RWPE1 (cell line): ENCODE data around the gene AP1AR.
"Not testable (repeated sequence)": the region's sequence is repeated elsewhere in the genome, so short reads cannot be mapped to it uniquely, and the experiment has no call there.

Experiments used
- CTCF ChIA-PET: fragments of 350-600 bp; sonication (Branson Sonifier 250); formaldehyde crosslinking; extraction: SDS; loops from one replicate; lab custom pipeline; 2021; lab: Yijun Ruan, JAX
- POLR2A ChIA-PET: fragments of 400-600 bp; formaldehyde crosslinking; extraction: SDS; loops from one replicate; lab custom pipeline; 2020; ENCODE audit warnings: antibody characterized with exemption; ENCODE audit not compliant: low non-redundant PET; lab: Yijun Ruan, JAX
- DNase-seq: peaks from one replicate; pipeline ENCODE4 v3.0.0; 2012; ENCODE audit warnings: low spot score
- H3K27ac ChIP-seq: fragments of 450-650 bp; 2 replicates; pipeline ENCODE4 v1.5.1; 2017
- TF ChIP-seq, protein P1 (sequence below): fragments of 450-650 bp; conservative IDR thresholded peaks from 2 replicates; pipeline ENCODE4 v1.5.1; 2017; ENCODE audit warnings: low read depth, mild to moderate bottlenecking

Gene AP1AR

DNA sequence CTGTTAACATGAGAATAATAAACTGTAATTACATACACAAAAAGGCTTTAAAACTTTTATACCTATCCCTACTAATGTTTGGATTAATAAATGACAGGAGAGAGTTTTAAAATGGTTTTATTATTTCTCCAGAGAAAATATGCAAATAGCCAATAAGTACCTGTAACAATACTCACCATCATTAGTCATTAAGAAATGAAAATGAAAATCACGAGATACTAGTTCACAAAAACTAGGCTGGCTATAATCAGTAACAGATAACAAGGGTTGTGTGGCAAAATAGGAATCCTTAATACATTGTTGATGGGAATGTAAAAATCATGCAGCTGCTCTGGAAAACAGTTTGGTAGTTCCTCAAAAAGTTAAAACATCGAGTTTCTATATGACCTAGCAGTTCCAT, 25.2 kb upstream of the AP1AR start:
- ChIA-PET POLR2A (no interaction called here), CTCF (no interaction called here)
- no peak for DNase-seq
- TF ChIP-seq, protein P1, sequence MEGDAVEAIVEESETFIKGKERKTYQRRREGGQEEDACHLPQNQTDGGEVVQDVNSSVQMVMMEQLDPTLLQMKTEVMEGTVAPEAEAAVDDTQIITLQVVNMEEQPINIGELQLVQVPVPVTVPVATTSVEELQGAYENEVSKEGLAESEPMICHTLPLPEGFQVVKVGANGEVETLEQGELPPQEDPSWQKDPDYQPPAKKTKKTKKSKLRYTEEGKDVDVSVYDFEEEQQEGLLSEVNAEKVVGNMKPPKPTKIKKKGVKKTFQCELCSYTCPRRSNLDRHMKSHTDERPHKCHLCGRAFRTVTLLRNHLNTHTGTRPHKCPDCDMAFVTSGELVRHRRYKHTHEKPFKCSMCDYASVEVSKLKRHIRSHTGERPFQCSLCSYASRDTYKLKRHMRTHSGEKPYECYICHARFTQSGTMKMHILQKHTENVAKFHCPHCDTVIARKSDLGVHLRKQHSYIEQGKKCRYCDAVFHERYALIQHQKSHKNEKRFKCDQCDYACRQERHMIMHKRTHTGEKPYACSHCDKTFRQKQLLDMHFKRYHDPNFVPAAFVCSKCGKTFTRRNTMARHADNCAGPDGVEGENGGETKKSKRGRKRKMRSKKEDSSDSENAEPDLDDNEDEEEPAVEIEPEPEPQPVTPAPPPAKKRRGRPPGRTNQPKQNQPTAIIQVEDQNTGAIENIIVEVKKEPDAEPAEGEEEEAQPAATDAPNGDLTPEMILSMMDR = no peak
- H3K27ac ChIP-seq = no peak overlapping the region

GRCh38 chr4:112208137-112209095, 23.2 kb upstream of the AP1AR start:
- CTCF ChIA-PET, POLR2A ChIA-PET, H3K27ac ChIP-seq, DNase-seq: not testable (repeated sequence)

GRCh38 chr4:112210777-112211176, 20.8 kb upstream of the AP1AR start:
- no peak for DNase-seq
- CTCF ChIA-PET = interaction anchor here (0.6 kb wide), 1 partner anchor 162 kb away, joined by 4 read pairs; no protein-coding TSS in a partner anchor
- POLR2A ChIA-PET = no interaction called here
- TF ChIP-seq, protein P1 = no peak
- H3K27ac ChIP-seq = no peak overlapping the region

- TF ChIP-seq, protein P1 = no peak
- CTCF ChIA-PET = no interaction called here
- DNase-seq = no peak
- H3K27ac ChIP-seq = peak overlapping the region; percentile 24; the same call in 1 of the 2 replicates
- POLR2A ChIA-PET = no interaction called here
Measured at GRCh38 chr4:112213091-112213490, 18.5 kb upstream of the AP1AR start.

DNA sequence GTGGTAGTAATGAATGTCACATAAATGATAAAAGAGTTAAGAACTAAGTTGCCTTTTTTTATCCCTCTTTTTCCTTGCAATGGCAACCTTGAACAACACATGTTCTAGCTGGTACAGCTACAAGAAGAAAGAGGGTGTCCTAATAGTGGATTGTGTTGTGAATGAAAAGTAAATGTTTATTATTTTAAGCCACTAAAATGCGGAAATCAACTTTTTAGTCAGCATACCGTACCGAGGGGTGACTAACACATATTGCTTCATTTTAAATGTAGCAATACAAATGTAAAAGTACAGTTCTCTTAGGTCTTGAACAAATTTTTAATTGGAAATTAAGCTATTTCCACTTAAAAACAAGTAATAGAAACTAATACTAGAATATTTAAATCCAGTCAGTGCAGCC, 17.7 kb upstream of the AP1AR start:
- ChIA-PET CTCF (interaction anchor here (0.6 to 1.5 kb wide), 4 partner anchors 20 to 36 kb away, joined by 3 to 7 read pairs (median 4); no protein-coding TSS in a partner anchor), POLR2A (no interaction called here)
- no peak overlapping the region for H3K27ac ChIP-seq
- TF ChIP-seq, protein P1 = no peak
- peak; percentile 44 for DNase-seq

GRCh38 chr4:112214390-112215264, 17.0 kb upstream of the AP1AR start:
- CTCF ChIA-PET = interaction anchor here (0.6 to 1.5 kb wide), 9 partner anchors 18 to 1588 kb away, joined by 3 to 7 read pairs (median 3); no protein-coding TSS in a partner anchor
- DNase-seq = peak; percentile 46
- TF ChIP-seq, protein P1 = peak; percentile 72
- H3K27ac ChIP-seq = no peak overlapping the region
- POLR2A ChIA-PET = no interaction called here
